HepG2 (cell line): Measurements from ENCODE around the gene ZSWIM7. TPM values are rescaled to one million over a fixed set of nuclear protein-coding genes. Genes with fewer than 3 reads are reported as not detected.
A peak's percentile ranks its signal among the peaks of the same experiment; 100 is the strongest.

Experiments used
- ATAC-seq: fragments of 200-7000 bp; cut with Tn5 transposase; 3 replicates; pipeline ENCODE4 v1.9.1; 2020; ENCODE audit warnings: mild to moderate bottlenecking, moderate library complexity
- BruUV-seq: library from RNA; stranded (reverse); fragments of 400-500 nt; replicated peaks from 2 replicates; lab custom pipeline; 2021; lab: Mats Ljungman, UMichigan
- CTCF ChIA-PET: fragments of 300-600 bp; formaldehyde crosslinking; extraction: SDS; loops from one replicate; lab custom pipeline; 2021; ENCODE audit warnings: low total read pairs, inconsistent platforms, low intra/inter-chr PET ratio; lab: Yijun Ruan, JAX
- POLR2A ChIA-PET: fragments of 350-600 bp; sonication (Branson Sonifier 250); formaldehyde crosslinking; loops from one replicate; lab custom pipeline; 2020; ENCODE audit warnings: antibody characterized with exemption, inconsistent platforms; lab: Yijun Ruan, JAX
- DNase-seq: peaks from one replicate; pipeline ENCODE4 v3.0.0-alpha.2; 2015; ENCODE audit warnings: low spot score
- FAIRE-seq: peaks from 3 replicates; lab custom pipeline; 2011; peaks lifted over from hg19 to GRCh38; lab: Jason Lieb, UNC
- H2AFZ ChIP-seq: one replicate; pipeline ENCODE4 v1.6.1; 2011; ENCODE audit warnings: low read length, inconsistent platforms
- H3K27ac ChIP-seq: fragments of 300-600 bp; 3 replicates; pipeline ENCODE4 v1.8.0; 2011; ENCODE audit warnings: mixed run types, mild to moderate bottlenecking, mixed read lengths, low read length, inconsistent platforms; ENCODE audit not compliant: insufficient read depth; ENCODE audit errors: extremely low read length
- H3K27me3 ChIP-seq, 2 experiments: fragments of 200-600 bp in 1 of 2; 2 replicates in 1 of 2; 3 replicates in 1 of 2; pipeline versions ENCODE4 v1.6.0 to v1.8.0; 2011; ENCODE audit warnings: low read length in 2 of 2, mild to moderate bottlenecking in 2 of 2, moderate library complexity in 2 of 2, inconsistent platforms in 1 of 2; ENCODE audit not compliant: insufficient read depth in 2 of 2, control insufficient read depth in 1 of 2
- H3K36me3 ChIP-seq, 2 experiments: fragments of 200-600 bp in 1 of 2; replicated peaks in 1 of 2; 2 replicates in 1 of 2; 3 replicates in 1 of 2; pipeline versions ENCODE4 v1.5.1 to v1.8.0; 2011; ENCODE audit warnings: low read length in 2 of 2, inconsistent platforms in 1 of 2; ENCODE audit not compliant: insufficient read depth in 2 of 2, control insufficient read depth in 1 of 2
- H3K4me1 ChIP-seq: 2 replicates; pipeline ENCODE4 v1.5.1; 2012; ENCODE audit warnings: low read length, inconsistent platforms; ENCODE audit not compliant: insufficient read depth
- H3K4me2 ChIP-seq: 2 replicates; pipeline ENCODE4 v1.6.0; 2011; ENCODE audit warnings: low read depth, low read length, inconsistent platforms
- H3K4me3 ChIP-seq, 3 experiments: fragments of 200-600 bp in 1 of 3; sonication (generic), shearing (Covaris generic) in 1 of 3; replicated peaks in 1 of 3; 2 replicates each; pipeline ENCODE4 v1.5.1; 2011 to 2016; ENCODE audit warnings: low read length in 3 of 3, inconsistent platforms in 2 of 3, low read depth in 2 of 3, mild to moderate bottlenecking in 2 of 3, control low read depth in 1 of 3, mixed read lengths in 1 of 3; ENCODE audit not compliant: insufficient read depth in 1 of 3
- H3K79me2 ChIP-seq: one replicate; pipeline ENCODE4 v1.6.1; 2011; ENCODE audit warnings: low read length, inconsistent platforms; ENCODE audit not compliant: insufficient read depth
- H3K9ac ChIP-seq: 2 replicates; pipeline ENCODE4 v1.6.0; 2011; ENCODE audit warnings: mild to moderate bottlenecking, low read depth, low read length, inconsistent platforms; ENCODE audit not compliant: insufficient read depth
- H3K9me3 ChIP-seq: 2 replicates; pipeline ENCODE4 v1.5.1; 2012; ENCODE audit warnings: mild to moderate bottlenecking, low read length
- H4K20me1 ChIP-seq: 2 replicates; pipeline ENCODE4 v1.6.0; 2011; ENCODE audit warnings: inconsistent platforms, mild to moderate bottlenecking, low read length, moderate library complexity; ENCODE audit not compliant: insufficient read depth
- CBX5 ChIP-seq: sonication (generic); formaldehyde crosslinking; IDR thresholded peaks from 2 replicates; pipeline ENCODE4 v1.4.0; 2020; ENCODE audit warnings: missing genetic modification reagents, borderline replicate concordance
- FOXA1 ChIP-seq, 2 experiments: fragments of 450-650 bp in 1 of 2; sonication (generic) in 1 of 2; formaldehyde crosslinking in 1 of 2; IDR thresholded peaks; 2 replicates each; pipeline versions ENCODE4 v1.4.0 to v1.6.1; 2016 to 2020; ENCODE audit warnings: missing genetic modification reagents in 1 of 2
- GFI1 ChIP-seq: sonication (generic); formaldehyde crosslinking; IDR thresholded peaks from 2 replicates; pipeline ENCODE4 v1.5.0; 2020; ENCODE audit warnings: missing genetic modification reagents, mild to moderate bottlenecking, borderline replicate concordance
- GPBP1L1 ChIP-seq: sonication (generic); formaldehyde crosslinking; IDR thresholded peaks from 2 replicates; pipeline ENCODE4 v1.5.0; 2020; ENCODE audit warnings: mild to moderate bottlenecking, missing genetic modification reagents
- PAF1 ChIP-seq: IDR thresholded peaks from 2 replicates; pipeline ENCODE4 v1.6.1; 2016; ENCODE audit warnings: missing genetic modification reagents, missing compliant biosample characterization
- YEATS2 ChIP-seq: sonication (generic); formaldehyde crosslinking; IDR thresholded peaks from 2 replicates; pipeline ENCODE4 v1.4.0; 2020; ENCODE audit warnings: missing genetic modification reagents, borderline replicate concordance
- ZC3H13 ChIP-seq: sonication (generic); formaldehyde crosslinking; IDR thresholded peaks from 2 replicates; pipeline ENCODE4 v1.8.1; 2023; ENCODE audit warnings: mild to moderate bottlenecking, missing genetic modification reagents, moderate library complexity
- ZNF12 ChIP-seq: sonication (generic); formaldehyde crosslinking; IDR thresholded peaks from 2 replicates; pipeline ENCODE4 v1.5.0; 2020; ENCODE audit warnings: missing genetic modification reagents
- ZNF264 ChIP-seq: sonication (generic); formaldehyde crosslinking; IDR thresholded peaks from 2 replicates; pipeline ENCODE4 v1.4.0; 2020; ENCODE audit warnings: missing genetic modification reagents
- ZNF274 ChIP-seq: sonication (generic); formaldehyde crosslinking; IDR thresholded peaks from 2 replicates; pipeline ENCODE4 v1.5.1; 2020; ENCODE audit warnings: mild to moderate bottlenecking, missing genetic modification reagents
- ZNF674 ChIP-seq: sonication (generic); formaldehyde crosslinking; IDR thresholded peaks from 2 replicates; pipeline ENCODE4 v1.5.0; 2020; ENCODE audit warnings: low read depth, mild to moderate bottlenecking, missing genetic modification reagents
- WGBS: methylation state at CpG from one replicate; pipeline ENCODE4 v1.1.6; 2017; ENCODE audit warnings: low lambda C conversion rate; 5-methylcytosine and 5-hydroxymethylcytosine counted together
- in situ Hi-C: cut with HindIII; loops from 2 replicates; pipeline ENCODE4 v1.10.0; 2017; ENCODE audit warnings: low pct_unique_long_range_greater_than_20kb; ENCODE audit not compliant: extremely low pct_ligation_motif_present
- intact Hi-C: fragments of 100-400 bp; cut with micrococcal nuclease; formaldehyde crosslinking; loops from one replicate; pipeline ENCODE4 v1.10.0; 2022; ENCODE audit not compliant: unreplicated experiment
- polyA plus RNA-seq, 8 experiments: library from polyadenylated mRNA; depleted of rRNA in 3 of 8; stranded (reverse) in 7 of 8; unstranded in 1 of 8; fragments of >200 nt; fragmentation: Illumina TruSeq in 4 of 8; extraction: Trizol in 4 of 8; gene quantifications; 2 replicates each; pipeline versions ENCODE4 v1.2.1 to v1.2.3, GENCODE V29; 2011 to 2016; ENCODE audit warnings: low read depth in 4 of 8, missing spikeins in 1 of 8, mixed read lengths in 1 of 8; ENCODE audit not compliant: insufficient read depth in 1 of 8
- total RNA-seq, 5 experiments: library from RNA; depleted of rRNA; stranded (reverse); fragments of >200 nt; fragmentation: Illumina TruSeq; extraction: Trizol; gene quantifications; 2 replicates each; pipeline ENCODE4 v1.2.3, GENCODE V29; 2016; ENCODE audit warnings: low read depth in 1 of 5
- TF ChIP-seq, protein P1 (sequence below): IDR thresholded peaks from 2 replicates; pipeline ENCODE4 v1.6.1; 2018; ENCODE audit warnings: missing genetic modification reagents

The ZSWIM7 gene
- total and polyA plus RNA-seq, 2 of the 13 experiments (the other 11 are each of a cell fraction or from before 2014, with no cell fraction given) = 13.1 to 28.1 TPM

DNA sequence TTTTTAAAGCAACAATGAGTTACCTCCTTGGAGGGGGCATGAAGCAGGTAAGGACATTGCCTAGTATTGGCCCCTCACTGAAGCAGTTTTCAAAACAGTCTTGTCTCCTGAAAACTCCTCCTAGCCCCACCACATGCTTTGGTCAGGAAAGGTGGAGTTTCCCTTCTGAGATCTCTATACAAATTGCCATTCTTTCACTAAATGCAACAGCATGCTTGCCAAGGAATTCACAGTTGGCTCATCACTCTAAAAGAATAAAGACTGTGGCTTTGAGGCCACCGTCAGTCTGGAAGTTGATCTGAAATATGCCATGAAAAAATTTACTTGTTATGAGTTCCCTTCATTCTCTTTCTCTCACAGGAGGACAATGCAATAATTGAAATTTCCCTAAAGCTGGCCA is 4.3 kb upstream of the ZSWIM7 start (continued):
- no peak for TF ChIP-seq GFI1 (CRISPR knock-in tag)
- TF ChIP-seq ZNF674 (CRISPR knock-in tag) = no peak
- TF ChIP-seq YEATS2 (CRISPR knock-in tag) = no peak
- no peak for TF ChIP-seq FOXA1 (IDR thresholded peaks at IDR 0.05)
- TF ChIP-seq FOXA1 (CRISPR knock-in tag; IDR thresholded peaks at IDR 0.05) = no peak
- no peak for TF ChIP-seq PAF1
- TF ChIP-seq ZC3H13 (CRISPR knock-in tag) = no peak
- TF ChIP-seq, all 625 proteins: peak for 0

- TF ChIP-seq ZNF12 (CRISPR knock-in tag) = peak; percentile 97
- TF ChIP-seq GPBP1L1 (CRISPR knock-in tag) = no peak
- no peak for TF ChIP-seq ZNF264 (CRISPR knock-in tag)
- no peak for TF ChIP-seq ZNF274 (CRISPR knock-in tag)
- TF ChIP-seq CBX5 (CRISPR knock-in tag) = no peak
- TF ChIP-seq, protein P1, sequence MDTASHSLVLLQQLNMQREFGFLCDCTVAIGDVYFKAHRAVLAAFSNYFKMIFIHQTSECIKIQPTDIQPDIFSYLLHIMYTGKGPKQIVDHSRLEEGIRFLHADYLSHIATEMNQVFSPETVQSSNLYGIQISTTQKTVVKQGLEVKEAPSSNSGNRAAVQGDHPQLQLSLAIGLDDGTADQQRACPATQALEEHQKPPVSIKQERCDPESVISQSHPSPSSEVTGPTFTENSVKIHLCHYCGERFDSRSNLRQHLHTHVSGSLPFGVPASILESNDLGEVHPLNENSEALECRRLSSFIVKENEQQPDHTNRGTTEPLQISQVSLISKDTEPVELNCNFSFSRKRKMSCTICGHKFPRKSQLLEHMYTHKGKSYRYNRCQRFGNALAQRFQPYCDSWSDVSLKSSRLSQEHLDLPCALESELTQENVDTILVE (CRISPR knock-in tag) = no peak
- TF ChIP-seq, all 625 proteins: peak for 1
- POLR2A ChIA-PET = interaction anchor here (0.9 kb wide), 1 partner anchor 10 kb away, joined by 3 read pairs; no protein-coding TSS in a partner anchor
- FAIRE-seq (no peak), DNase-seq (no peak), ATAC-seq (no peak)
- Histone ChIP-seq H3K27me3 (no peaks in the 10 kb centered on the region; a peak in 1 of 5 replicates), H3K9ac (no peak overlapping the region), H3K9me3 (no peaks in the 10 kb centered on the region), H4K20me1 (no peaks in the 10 kb centered on the region), H3K4me1 (peaks cover 26% of the 10 kb centered on the region), H3K4me2 (no peak overlapping the region), H3K4me3 (no peak overlapping the region), H3K27ac (no peak overlapping the region), H3K36me3 (peaks cover 15 to 57% of the 10 kb centered on the region in 2 experiments), H3K79me2 (peaks cover 21% of the 10 kb centered on the region), H2AFZ (no peak overlapping the region)
- no TSS peak for BruUV-seq
- in situ Hi-C loops = no loop called here
- intact Hi-C loops = no loop called here
- CTCF ChIA-PET = no interaction called here
- WGBS = 97% methylated on average over 2 of the region's 2 CpGs
Observed at GRCh38 chr17:16002708-16003260, 3.3 kb upstream of the ZSWIM7 start.
